Stimulated activated naive CD4-positive, alpha-beta T cell treated with Interleukin-2 at 50 U/mL for 16 hours (primary cell): Measurements from ENCODE around the gene UTP15.

ENCODE experiments used
- DNase-seq: peaks from one replicate; lab custom pipeline; 2025; lab: John Stamatoyannopoulos, UW

Gene UTP15

GRCh38 chr5:73623060-73623459 lies 57.5 kb downstream of the UTP15 start:
- no peak for DNase-seq

- no peak for DNase-seq
Measured at GRCh38 chr5:73623901-73624404, 58.4 kb downstream of the UTP15 start.

GRCh38 chr5:73624888-73625287 lies 59.3 kb downstream of the UTP15 start:
- DNase-seq, result no peak

GRCh38 chr5:73625372-73625943 lies 59.9 kb downstream of the UTP15 start:
- DNase-seq, result no peak

- DNase-seq, result no peak
Measured at GRCh38 chr5:73625944-73626811, 60.6 kb downstream of the UTP15 start, which contains the start of gene ARHGEF28. Gene ARHGEF28, plus strand, starts transcription at chr5:73626196. Its CDS starts 58,656 bp downstream, at chr5:73684852.

GRCh38 chr5:73626814-73627313 lies 61.3 kb downstream of the UTP15 start:
- DNase-seq, result no peak

- no peak for DNase-seq
Measured at GRCh38 chr5:73629456-73629855, 63.9 kb downstream of the UTP15 start.

- no peak for DNase-seq
Measured at GRCh38 chr5:73630765-73631164, 65.2 kb downstream of the UTP15 start.

- no peak for DNase-seq
Measured at GRCh38 chr5:73631500-73631899, 66.0 kb downstream of the UTP15 start.
